GM18520 (cell line): ENCODE measurements around the gene TIMM22.
"Not testable (repeated sequence)": the region's sequence is repeated elsewhere in the genome, so short reads cannot be mapped to it uniquely, and the experiment has no call there.

ENCODE experiments used
- ATAC-seq: cut with Tn5 transposase; IDR thresholded peaks from one replicate; pipeline ENCODE4 v1.9.1; 2021; ENCODE audit not compliant: unreplicated experiment

Gene TIMM22

GRCh38 chr17:996554-997344 lies at the start of gene TIMM22:
Gene TIMM22 (plus strand): TSS chr17:997129. CDS start chr17:997143, 14 bp downstream.
- ATAC-seq = peak; percentile 85

GRCh38 chr17:948284-948852 lies 48.6 kb upstream of the TIMM22 start:
- no peak for ATAC-seq

- ATAC-seq = no peak
Observed at GRCh38 chr17:949623-950303, 47.2 kb upstream of the TIMM22 start.

GRCh38 chr17:951325-952132 lies 45.4 kb upstream of the TIMM22 start:
- ATAC-seq = no peak

- not testable (repeated sequence) for ATAC-seq
Observed at GRCh38 chr17:952592-952991, 44.3 kb upstream of the TIMM22 start.

GRCh38 chr17:953767-954166 lies 43.2 kb upstream of the TIMM22 start:
- ATAC-seq = no peak

GRCh38 chr17:954431-955164 lies 42.3 kb upstream of the TIMM22 start:
- no peak for ATAC-seq

GRCh38 chr17:956905-957304 lies 40.0 kb upstream of the TIMM22 start:
- no peak for ATAC-seq

GRCh38 chr17:957856-958421 lies 39.0 kb upstream of the TIMM22 start:
- no peak for ATAC-seq

GRCh38 chr17:958712-959451 lies 38.0 kb upstream of the TIMM22 start:
- no peak for ATAC-seq

GRCh38 chr17:962166-962565 lies 34.8 kb upstream of the TIMM22 start:
- no peak for ATAC-seq

GRCh38 chr17:962670-963069 lies 34.3 kb upstream of the TIMM22 start:
- ATAC-seq = no peak

- ATAC-seq = no peak
Observed at GRCh38 chr17:964876-965275, 32.1 kb upstream of the TIMM22 start.

GRCh38 chr17:965311-965989 lies 31.5 kb upstream of the TIMM22 start:
- ATAC-seq = no peak

- ATAC-seq = no peak
Observed at GRCh38 chr17:967122-967521, 29.8 kb upstream of the TIMM22 start.

GRCh38 chr17:968812-969730 lies 27.9 kb upstream of the TIMM22 start:
- no peak for ATAC-seq

GRCh38 chr17:969811-970355 lies 27.0 kb upstream of the TIMM22 start:
- ATAC-seq = no peak

- ATAC-seq = no peak
Observed at GRCh38 chr17:970364-970763, 26.6 kb upstream of the TIMM22 start.
